Jurkat, Clone E6-1 (cell line): ENCODE measurements around the gene BTK. TPM values are rescaled to one million over a fixed set of nuclear protein-coding genes. Genes with fewer than 3 reads are reported as not detected.
A peak's percentile ranks its signal among the peaks of the same experiment; 100 is the strongest.

Experiments used
- DNase-seq: peaks from one replicate; pipeline ENCODE4 v3.0.0-alpha.2; 2011; ENCODE audit warnings: low read depth, low spot score
- H3K4me3 ChIP-seq: 2 replicates; pipeline ENCODE4 v1.5.1; 2011; ENCODE audit warnings: mild to moderate bottlenecking, low read length, control low read depth, moderate library complexity
- polyA plus RNA-seq: library from polyadenylated mRNA; unstranded; fragments of >200 nt; gene quantifications from one replicate; pipeline ENCODE4 v1.2.1, GENCODE V29; 2012; ENCODE audit warnings: missing spikeins; ENCODE audit not compliant: insufficient read length, insufficient read depth

The BTK gene
- polyA plus RNA-seq: not detected

DNA sequence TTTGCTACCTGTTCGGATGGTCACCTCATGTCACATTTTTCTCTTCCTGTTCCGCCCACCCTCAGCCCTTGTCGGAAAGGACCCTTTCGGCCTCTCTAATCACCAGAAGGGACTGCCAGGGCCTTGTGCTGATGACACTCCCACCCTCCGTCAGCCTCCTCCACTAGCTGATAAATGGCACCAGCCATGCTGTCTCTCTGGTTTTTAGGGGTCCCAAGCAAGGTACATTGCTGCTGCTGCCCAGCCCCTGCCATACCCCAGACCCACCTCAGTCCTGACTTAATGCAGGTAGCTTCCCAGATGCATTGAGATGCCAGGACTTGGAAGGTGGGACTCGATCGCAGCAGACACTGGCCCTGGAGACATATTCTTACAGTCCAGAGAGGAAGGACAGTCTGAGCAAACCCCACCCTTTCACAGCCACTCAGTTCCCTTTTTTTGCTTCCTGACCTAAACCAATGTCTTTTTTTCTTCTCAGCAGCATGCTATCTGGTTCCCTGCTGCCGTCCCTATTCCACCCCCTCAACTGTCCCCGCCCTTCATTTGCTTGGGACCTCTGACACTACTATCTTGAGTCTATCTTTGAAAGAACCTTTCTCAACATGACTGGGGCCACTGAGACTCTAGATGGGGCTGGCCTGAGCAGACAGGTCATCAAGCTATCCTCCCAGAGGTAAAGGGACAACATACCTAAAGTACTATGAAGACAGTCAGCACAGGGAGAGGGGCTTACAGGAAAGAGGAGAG lies at the start of gene BTK:
Gene BTK, minus strand, starts transcription at position 397 of the 747 bp plus-strand sequence. CDS start 10,907 bp downstream, outside the sequence.
- H3K4me3 ChIP-seq: no peak within 1 kb of the TSS
- no peak for DNase-seq

DNA sequence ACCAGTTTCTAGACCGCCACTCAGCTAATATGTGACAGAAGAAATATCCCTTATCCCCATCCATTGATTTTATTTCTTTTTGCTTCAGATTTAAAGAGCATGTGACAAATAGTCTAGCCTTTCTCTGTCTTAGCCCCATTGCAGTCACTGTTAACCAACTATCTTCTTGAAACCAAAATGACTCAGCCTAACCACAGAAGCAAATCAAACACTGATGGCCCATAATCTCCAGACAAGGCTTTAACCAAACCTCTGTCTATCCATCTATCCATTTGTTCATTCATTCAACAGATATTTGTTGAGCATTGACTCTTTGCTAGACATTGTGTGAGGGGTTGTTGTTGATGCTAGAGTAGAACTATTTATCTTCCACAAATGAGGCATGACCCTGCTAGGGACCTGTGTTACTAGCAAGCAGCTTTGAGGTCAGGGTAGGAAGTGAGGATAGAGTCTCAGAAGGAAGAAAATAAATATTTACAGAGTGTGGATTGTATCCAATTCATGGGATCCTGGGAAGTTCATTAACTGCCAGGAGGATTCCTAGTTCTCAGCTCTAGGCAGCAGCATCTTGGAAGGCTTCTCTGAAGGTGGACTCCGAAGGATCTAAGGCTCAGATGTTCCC lies 44.6 kb upstream of the BTK start:
- H3K4me3 ChIP-seq: no peak overlapping the region
- DNase-seq: no peak

DNA sequence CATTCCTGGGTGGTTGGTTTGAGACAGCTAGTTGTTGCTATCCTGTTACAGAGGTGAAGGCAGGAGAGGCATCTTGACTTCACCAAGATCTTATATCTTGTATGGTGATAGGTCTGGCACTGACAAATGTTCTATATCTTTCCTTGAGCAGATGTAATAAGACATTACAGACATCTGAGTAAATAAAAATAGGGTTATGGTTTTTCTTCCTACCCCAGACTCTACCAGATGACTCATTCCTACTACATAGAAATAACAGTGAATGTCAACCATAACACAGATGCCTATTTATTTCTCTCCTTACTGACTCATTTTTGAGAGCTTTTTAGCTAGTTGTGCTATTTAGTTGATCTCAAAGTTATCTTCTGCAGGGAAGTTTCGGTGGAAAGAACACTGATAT lies 43.9 kb upstream of the BTK start:
- DNase-seq: no peak
- H3K4me3 ChIP-seq: no peak overlapping the region

DNA sequence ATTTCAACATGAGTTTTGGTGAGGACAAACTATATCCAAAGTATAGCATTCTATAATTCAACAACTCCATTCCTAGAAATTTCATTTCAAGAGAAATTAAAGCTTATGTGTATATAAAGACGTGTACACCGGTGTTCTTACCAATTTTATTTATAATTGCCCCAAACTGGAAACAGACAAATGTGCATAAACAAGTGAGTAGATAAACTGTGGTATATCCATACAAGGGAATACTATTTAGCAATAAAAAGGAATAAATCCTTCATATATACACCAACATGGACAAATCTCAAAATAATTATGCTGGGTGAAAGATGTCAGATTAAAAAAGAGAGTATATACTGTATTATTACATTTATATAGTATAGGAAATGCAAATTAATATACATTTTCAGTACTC lies 42.0 kb upstream of the BTK start:
- H3K4me3 ChIP-seq: no peak overlapping the region
- no peak for DNase-seq

DNA sequence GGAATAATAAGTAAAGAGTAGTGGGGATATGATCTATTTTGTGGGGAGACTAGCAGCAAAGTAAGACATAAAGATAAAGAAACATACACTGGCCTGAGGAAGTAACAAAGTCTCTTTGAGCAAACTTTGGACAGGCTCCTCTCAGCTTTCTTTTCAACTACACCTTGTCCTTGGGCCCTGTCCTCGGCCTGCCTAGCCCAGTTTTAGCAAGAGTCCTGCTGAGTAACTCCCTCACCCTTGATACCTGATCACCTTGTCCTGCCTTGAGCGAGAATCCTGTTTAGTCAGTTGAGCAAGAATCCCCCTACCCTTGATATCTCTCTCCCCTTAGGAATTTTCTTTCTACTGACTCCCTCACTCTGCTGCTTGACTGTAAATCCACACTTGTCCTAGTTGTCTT lies 33.5 kb upstream of the BTK start:
- DNase-seq: no peak
- no peak overlapping the region for H3K4me3 ChIP-seq

DNA sequence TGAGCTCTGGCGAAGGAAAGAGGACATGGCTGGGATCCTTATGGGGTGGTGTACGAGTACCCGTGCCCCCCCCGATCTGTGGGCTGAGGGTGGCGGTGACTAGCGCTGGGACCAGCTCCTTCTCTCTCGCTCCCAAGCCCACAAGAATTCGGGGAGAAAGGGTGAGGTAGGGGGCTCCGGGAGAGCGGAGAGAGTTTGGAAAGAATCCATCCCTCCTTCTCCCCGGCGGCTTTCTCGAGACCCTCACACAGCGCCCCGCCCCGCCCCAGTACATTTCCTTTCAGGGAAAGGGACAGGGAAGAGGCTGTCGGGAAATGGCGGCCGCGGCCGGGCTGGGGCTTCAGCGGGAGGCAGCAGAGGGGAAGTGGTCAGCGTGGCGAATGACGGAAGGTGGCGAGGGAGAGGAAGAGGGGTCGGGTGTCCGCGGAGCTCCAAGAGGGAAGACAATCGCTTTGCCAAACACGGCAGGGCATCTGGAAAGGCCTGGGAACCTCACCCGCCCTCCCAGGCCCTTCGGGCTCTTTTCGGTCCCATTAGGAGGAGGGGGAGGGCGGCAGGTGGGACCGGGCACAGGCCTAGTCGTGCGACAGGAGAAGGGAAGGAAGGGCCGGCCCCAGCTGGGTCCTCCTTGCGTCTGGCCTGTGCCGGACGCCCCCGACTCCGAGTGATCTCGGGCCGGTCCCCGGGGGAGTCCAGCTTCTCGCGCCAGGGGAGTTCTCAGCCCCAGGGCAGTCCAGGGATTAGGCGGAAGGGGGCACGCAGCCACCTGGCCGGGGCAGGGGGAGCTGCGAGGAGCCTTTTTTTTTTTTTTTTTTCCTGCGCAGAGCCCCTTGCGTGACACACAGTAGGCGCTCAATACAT lies 32.2 kb upstream of the BTK start:
- H3K4me3 ChIP-seq: no peak overlapping the region
- no peak for DNase-seq

DNA sequence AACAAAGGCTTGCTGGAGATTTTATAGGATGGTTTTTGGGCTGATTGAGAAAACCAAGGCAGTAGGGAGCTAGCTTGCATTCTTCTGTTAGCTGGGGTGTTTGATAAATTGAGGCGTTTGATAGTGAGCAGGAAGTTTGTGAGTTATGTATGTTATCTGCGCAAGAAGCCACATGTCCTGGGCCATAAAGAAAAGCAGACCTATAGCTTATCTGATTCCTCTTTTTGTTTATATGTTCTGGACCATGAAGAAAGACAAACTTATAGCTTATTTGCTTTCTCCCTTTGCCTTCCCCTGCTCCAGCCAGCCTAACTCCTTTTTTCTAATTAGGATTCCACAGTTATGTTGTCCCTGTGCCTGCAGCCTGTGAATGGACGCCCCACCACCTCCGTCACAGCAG lies 31.2 kb upstream of the BTK start:
- H3K4me3 ChIP-seq: no peak overlapping the region
- no peak for DNase-seq

DNA sequence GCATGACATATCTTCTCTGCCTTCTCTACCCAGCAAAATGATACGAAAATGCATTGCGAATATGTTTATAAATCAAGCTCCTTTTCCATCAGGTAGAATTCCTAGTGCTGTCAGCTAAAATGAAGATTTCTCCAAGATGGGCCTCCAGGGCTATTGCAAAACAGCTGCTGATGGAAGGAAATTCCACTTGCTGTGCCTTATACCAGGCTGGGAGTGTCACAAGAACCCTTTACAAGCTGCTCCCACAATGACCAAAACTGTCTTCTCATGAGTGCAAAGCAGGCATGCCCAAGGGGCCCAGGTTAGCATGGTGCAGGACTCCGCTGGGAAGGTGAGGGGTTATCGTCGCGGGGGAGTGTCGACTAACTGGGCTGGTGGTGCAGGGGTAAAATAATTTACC lies 30.7 kb upstream of the BTK start:
- H3K4me3 ChIP-seq: no peak overlapping the region

DNA sequence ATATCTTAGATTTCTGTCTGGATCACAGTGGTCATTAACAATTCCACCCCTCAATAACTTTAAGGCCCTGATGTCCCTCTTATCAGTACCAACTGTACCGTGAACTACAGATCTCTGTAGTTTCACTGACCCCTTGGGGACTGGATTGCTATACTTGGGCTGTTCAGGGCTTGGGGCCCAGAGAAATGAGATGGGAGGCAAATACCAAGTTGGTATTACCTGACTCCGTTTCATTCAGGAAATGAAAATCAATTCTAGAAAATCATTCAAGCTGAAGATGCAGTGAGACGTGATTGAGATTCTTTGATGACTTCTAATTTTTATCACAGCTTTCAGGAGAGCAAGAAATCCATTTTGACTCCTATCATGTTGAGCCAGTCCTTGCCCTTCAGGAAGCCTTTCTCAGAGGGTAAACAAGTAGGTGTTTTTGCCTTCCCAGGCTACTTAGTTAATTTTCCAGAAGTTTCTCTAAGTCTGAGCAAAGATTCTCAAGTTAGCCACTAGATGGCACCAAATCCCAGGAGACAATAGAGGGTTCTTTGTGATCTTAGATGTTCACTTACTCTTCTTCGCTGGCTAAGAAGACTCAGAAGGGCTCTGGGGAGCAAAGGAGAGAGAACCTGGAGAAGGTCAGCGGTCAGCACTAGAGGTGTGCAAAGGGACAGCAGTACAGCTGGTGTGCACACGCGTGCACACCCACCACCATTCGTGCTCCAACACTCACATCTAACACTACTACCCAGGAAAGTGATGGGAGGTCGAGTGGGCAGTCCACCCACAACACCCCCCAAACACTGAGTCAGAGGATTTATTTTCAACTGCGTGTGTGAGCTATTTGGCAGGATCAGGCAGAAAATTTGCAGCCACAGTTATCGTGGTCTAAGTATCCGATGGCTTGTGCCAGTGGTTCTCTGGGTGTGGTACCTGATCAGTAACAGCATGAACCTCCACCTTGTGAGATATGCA lies 29.5 kb upstream of the BTK start:
- DNase-seq: peak; percentile 61
- H3K4me3 ChIP-seq: no peak overlapping the region

More for the DNA sequence above, 30.7 kb upstream of the BTK start:
- DNase-seq: no peak

DNA sequence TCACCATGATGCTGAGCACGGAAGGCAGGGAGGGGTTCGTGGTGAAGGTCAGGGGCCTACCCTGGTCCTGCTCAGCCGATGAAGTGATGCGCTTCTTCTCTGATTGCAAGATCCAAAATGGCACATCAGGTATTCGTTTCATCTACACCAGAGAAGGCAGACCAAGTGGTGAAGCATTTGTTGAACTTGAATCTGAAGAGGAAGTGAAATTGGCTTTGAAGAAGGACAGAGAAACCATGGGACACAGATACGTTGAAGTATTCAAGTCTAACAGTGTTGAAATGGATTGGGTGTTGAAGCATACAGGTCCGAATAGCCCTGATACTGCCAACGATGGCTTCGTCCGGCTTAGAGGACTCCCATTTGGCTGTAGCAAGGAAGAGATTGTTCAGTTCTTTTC lies 26.0 kb upstream of the BTK start:
- H3K4me3 ChIP-seq: no peak overlapping the region
- DNase-seq: no peak

DNA sequence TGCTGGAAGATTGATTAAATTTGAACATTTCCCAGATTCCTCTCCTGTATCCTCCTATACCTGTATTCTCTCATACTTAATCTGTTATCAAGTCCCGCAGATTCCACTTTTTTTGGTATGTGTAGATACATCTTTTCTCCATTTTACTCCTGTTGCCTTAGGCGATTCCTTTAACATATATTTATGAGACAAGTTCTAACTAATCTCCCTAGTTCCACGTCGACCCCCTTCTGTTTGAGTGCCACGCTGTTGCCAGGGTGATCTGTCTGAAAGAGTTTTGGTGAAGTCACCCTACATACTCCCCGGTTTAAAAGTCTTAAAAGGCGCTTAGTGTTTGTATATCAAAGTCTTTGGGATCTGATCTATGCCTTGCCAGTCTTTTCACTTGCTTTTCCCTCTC lies 24.5 kb upstream of the BTK start:
- DNase-seq: no peak
- H3K4me3 ChIP-seq: no peak overlapping the region

DNA sequence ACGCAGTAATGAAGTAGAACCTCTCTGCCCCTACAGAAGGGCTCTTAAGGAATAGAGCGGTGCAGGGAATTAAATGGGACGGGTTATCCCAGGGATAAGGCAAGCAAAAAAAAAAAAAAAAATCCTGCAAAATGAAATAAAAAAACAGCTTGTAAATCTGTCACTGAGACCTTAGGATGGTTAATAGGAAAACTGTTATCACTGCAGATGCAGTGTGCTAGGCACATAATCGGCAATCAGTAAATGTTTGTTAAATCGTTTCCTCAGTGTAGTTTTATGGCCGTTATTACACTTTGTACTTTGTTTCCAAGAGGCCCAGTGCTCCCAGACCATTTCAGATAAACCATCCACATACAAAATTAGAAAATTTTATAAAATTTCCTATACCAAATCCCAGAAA lies 23.1 kb upstream of the BTK start:
- DNase-seq: no peak

DNA sequence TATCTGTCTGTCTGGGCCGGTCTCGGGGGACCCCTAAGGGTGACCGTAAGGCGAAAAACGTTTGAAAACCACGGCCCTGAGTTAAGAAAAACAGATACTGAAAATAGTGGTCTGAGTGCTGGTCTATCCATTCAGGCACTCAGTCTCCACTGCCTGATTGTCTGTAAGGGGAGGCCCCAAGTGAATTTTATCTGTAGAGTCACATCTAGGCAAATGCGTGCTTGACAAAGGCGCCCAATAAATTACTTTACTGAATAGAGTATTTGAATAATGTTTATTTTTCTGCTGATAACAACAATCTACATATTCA lies 22.5 kb upstream of the BTK start:
- peak overlapping the region; percentile 86 for H3K4me3 ChIP-seq
- DNase-seq: no peak

More for the DNA sequence above, 23.1 kb upstream of the BTK start:
- peak overlapping the region; percentile 86 for H3K4me3 ChIP-seq

DNA sequence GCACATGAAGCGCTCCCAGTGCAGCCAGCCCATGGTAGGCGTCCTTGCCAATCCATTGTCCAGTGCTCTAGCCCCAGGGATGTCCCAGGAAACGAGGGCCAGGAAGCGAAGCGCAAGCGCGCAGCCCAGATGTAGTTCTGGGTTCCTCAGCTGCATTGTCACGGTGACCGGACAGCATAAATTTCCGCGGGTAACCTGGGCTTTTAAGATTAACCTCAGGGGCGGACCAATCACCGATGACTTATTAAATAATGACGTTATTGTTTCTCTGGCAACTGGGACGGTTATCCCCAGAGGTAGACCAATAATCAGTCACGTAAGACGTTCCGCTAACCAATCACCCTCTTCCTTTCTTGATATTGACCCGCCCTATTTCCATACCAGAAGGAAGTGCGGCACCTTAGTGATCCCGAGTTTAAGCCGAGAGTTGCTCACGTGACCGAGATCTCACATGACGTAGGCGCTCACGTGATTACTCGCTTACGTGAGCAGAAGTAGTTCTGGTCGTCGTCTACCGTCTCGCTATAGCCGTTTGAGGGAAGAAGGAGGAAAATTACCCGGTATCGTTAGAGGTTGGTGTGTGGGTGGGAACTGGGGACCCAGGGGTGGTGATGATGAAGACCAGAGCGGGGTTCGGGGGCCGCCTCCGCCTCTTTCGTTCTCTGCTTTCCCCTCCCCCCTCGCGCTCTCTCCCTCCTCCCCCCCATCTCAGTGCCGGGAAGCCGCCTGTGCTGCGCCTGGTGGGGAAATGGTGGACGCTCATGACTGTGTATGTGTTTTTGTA lies 21.9 kb upstream of the BTK start, which contains the start of the genes GLA and HNRNPH2:
Gene GLA, minus strand, starts transcription at position 178 of the 784 bp plus-strand sequence. Its CDS starts 22 bp downstream, at position 156.
Gene HNRNPH2, plus strand, starts transcription at position 475 of the 784 bp plus-strand sequence. CDS start 3,767 bp downstream, outside the sequence.
- H3K4me3 ChIP-seq: peak within 1 kb of the TSS; percentile 86
- DNase-seq: peak; percentile 98

DNA sequence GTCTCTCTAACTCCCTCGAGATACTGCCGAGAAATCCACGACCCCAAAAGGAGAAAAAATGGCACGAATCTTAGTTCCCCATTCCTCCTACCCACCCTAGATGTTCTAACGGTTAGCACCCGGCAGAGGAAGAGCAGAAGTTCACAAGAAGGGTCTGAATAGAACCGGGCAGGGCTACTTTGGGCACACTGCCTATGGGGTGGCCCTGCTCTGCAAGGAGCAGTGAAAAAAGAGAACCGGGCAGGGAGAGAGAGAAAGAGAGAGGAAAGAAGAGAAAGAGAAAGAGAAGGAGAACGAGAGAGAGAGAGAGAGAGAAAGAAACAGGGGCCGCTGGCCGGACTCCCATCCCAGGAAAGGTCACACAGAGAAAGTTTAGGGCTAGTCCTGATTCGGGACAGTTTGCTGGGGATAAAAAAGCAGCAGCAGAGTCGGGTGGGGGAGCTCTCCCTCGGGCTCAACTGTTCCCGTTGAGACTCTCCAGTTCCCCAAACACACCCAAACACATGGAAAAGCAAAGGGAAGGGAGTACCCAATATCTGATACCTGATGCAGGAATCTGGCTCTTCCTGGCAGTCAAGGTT lies 21.3 kb upstream of the BTK start:
- DNase-seq: no peak
- peak overlapping the region; percentile 86 for H3K4me3 ChIP-seq

DNA sequence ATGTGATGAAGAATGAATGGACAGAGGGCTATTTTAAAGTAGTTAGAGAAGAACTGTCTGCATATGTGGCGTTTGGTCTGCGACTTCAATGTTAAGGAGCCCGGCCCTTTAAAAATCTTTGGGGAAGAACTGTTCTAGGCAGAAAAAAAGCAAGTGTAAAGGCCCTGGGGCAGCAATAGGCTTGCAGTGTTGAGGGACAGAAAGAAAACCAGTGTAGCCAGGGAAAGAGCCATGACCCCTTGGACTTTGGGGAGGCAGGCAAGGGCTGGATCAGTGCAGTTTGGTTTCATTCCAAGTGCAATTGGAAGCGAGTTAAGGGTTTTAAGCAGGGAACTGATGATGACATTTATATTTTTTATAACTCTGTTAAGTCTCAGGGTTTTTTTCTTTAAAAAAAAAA lies 13.8 kb upstream of the BTK start:
- DNase-seq: no peak
- no peak overlapping the region for H3K4me3 ChIP-seq

DNA sequence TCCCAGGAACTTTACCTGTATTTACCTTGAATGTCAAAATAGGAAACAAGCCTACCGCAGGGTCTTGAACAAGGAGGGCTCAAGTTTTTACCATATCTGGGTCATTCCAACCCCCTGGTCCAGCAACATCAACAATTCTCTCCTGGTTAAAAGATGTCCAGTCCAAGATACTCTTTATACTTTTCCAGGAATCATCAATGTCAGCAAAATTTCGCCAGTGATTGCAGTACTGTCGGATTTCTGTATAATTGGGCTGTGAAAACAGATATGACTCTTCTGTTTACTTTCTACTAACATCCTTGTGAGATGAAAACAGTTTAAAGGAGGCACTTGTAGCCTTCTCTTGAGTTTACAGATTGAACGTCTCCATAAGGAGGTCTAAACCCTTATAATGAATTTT lies 12.7 kb upstream of the BTK start:
- H3K4me3 ChIP-seq: no peak overlapping the region
- no peak for DNase-seq

DNA sequence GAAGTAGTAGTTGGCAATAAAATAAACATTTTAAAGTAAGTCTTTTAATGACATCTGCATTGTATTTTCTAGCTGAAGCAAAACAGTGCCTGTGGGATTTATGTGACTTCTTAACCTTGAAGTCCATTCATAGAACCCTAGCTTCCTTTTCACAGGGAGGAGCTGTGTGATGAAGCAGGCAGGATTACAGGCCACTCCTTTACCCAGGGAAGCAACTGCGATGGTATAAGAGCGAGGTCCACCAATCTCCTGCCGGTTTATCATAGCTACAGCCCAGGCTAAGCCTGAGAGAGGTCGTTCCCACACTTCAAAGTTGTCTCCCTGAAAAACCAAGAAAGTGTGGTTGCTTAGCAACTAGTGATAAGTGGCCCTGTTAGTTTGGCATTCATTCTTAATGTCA lies 11.8 kb upstream of the BTK start:
- DNase-seq: no peak

More for the DNA sequence above, 11.8 kb upstream of the BTK start:
- H3K4me3 ChIP-seq: no peak overlapping the region
